ENCODE data around the gene UNC5C. TPM values are rescaled to one million over a fixed set of nuclear protein-coding genes. Genes with fewer than 3 reads are reported as not detected.

The UNC5C gene
- total RNA-seq, 2 experiments from 2014 or later: not detected

- DNase-seq (no peak), ATAC-seq (no peak)
- ChIA-PET POLR2A (no interaction called here), CTCF (no interaction called here)
- intact Hi-C loops (cut with micrococcal nuclease): no loop called here
- Mint-ChIP-seq H3K4me3 (no peak overlapping the region), H3K27me3 (no peaks in the 10 kb centered on the region), H3K4me1 (ENCODE audit: low read depth) (peaks cover 11% of the 10 kb centered on the region), H3K27ac (no peak overlapping the region), H3K36me3 (ENCODE audit: low read depth) (no peaks in the 10 kb centered on the region), H3K9me3 (no peaks in the 10 kb centered on the region)
- no peak for TF ChIP-seq CTCF (IDR thresholded peaks at IDR 0.05)
Measured at GRCh38 chr4:95159384-95159783, 389.4 kb downstream of the UNC5C start.

DNA sequence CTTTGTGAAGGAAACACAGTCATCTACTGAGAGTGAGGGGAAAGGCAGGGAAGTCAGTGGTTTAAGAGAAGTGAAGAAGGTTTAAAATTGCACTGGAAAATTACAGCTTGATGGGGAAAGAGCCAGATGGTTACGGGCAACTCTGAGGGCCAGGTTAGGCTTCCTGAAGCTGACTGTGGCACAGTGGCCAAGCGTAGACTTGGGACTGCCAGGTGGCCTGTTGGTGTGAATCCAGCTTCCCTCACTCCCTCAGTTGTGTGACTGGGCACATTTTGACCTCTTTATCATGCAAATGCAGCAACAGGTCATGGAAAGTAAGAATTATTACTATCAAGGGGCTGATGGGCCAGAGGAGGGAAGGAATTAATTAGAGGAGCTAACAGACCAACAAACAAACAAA is 390.1 kb downstream of the UNC5C start:
- ATAC-seq (no peak), DNase-seq (no peak)
- H3K4me3 Mint-ChIP-seq: no peak overlapping the region
- TF ChIP-seq CTCF (IDR thresholded peaks at IDR 0.05): no peak
- peaks cover 11% of the 10 kb centered on the region for H3K4me1 Mint-ChIP-seq (ENCODE audit: low read depth)
- POLR2A ChIA-PET: no interaction called here
- no peaks in the 10 kb centered on the region for H3K27me3 Mint-ChIP-seq
- H3K9me3 Mint-ChIP-seq: no peaks in the 10 kb centered on the region
- H3K36me3 Mint-ChIP-seq (ENCODE audit: low read depth): no peaks in the 10 kb centered on the region
- no peak overlapping the region for H3K27ac Mint-ChIP-seq
- CTCF ChIA-PET: no interaction called here
- intact Hi-C loops (cut with micrococcal nuclease): no loop called here

GRCh38 chr4:95158045-95158444 is 390.7 kb downstream of the UNC5C start:
- H3K4me3 Mint-ChIP-seq: no peak overlapping the region
- ATAC-seq: no peak
- H3K9me3 Mint-ChIP-seq: no peaks in the 10 kb centered on the region
- no peaks in the 10 kb centered on the region for H3K27me3 Mint-ChIP-seq
- POLR2A ChIA-PET: interaction anchor here (0.6 kb wide), 1 partner anchor 448 kb away, joined by 3 read pairs; no protein-coding TSS in a partner anchor
- intact Hi-C loops (cut with micrococcal nuclease): no loop called here
- CTCF ChIA-PET: no interaction called here
- no peaks in the 10 kb centered on the region for H3K36me3 Mint-ChIP-seq (ENCODE audit: low read depth)
- no peak overlapping the region for H3K27ac Mint-ChIP-seq
- no peak for TF ChIP-seq CTCF (IDR thresholded peaks at IDR 0.05)
- H3K4me1 Mint-ChIP-seq (ENCODE audit: low read depth): peaks cover 11% of the 10 kb centered on the region
- no peak for DNase-seq

DNA sequence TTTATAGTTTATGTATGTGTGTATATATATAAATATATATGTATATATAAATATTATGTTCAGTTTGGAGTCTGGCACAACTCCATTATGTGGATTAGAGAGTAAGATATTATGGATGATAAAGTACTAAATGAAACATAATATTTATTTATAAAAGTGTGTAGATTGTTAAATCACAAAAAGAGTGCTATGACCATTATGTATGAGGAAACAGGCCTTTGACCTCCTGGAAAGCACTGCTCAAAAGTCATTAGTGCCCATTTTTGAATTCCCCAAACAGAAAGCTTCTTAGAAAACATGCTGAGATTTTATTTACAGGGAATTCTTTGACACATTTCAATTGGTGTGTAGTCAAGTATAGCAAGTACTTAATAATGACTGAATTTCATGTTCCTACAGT is 391.2 kb downstream of the UNC5C start:
- H3K4me1 Mint-ChIP-seq (ENCODE audit: low read depth): peaks cover 11% of the 10 kb centered on the region
- intact Hi-C loops (cut with micrococcal nuclease): no loop called here
- TF ChIP-seq CTCF (IDR thresholded peaks at IDR 0.05): no peak
- H3K36me3 Mint-ChIP-seq (ENCODE audit: low read depth): no peaks in the 10 kb centered on the region
- CTCF ChIA-PET: no interaction called here
- no peak for ATAC-seq
- H3K4me3 Mint-ChIP-seq: no peak overlapping the region
- DNase-seq: no peak
- H3K9me3 Mint-ChIP-seq: no peaks in the 10 kb centered on the region
- POLR2A ChIA-PET: interaction anchor here (0.6 kb wide), 1 partner anchor 449 kb away, joined by 3 read pairs; no protein-coding TSS in a partner anchor
- no peak overlapping the region for H3K27ac Mint-ChIP-seq
- no peaks in the 10 kb centered on the region for H3K27me3 Mint-ChIP-seq

GRCh38 chr4:95156452-95156765 is 392.4 kb downstream of the UNC5C start:
- ChIA-PET CTCF (interaction anchor here (0.7 to 1.6 kb wide), 6 partner anchors 9 to 274 kb away, joined by 3 to 14 read pairs (median 4); no protein-coding TSS in a partner anchor), POLR2A (no interaction called here)
- DNase-seq (no peak), ATAC-seq (no peak)
- no peak for TF ChIP-seq CTCF (IDR thresholded peaks at IDR 0.05)
- Mint-ChIP-seq H3K4me3 (no peak overlapping the region), H3K36me3 (ENCODE audit: low read depth) (no peaks in the 10 kb centered on the region), H3K27ac (no peak overlapping the region), H3K4me1 (ENCODE audit: low read depth) (peaks cover 11% of the 10 kb centered on the region), H3K27me3 (no peaks in the 10 kb centered on the region), H3K9me3 (no peaks in the 10 kb centered on the region)
- intact Hi-C loops (cut with micrococcal nuclease): no loop called here

Data from activated CD8-positive, alpha-beta T cell treated with anti-CD3 and anti-CD28 coated beads for 36 hours (primary cell).